GM12878 (cell line): ENCODE measurements around the gene CATSPER1. TPM values are rescaled to one million over a fixed set of nuclear protein-coding genes. Genes with fewer than 3 reads are reported as not detected.

ENCODE experiments used
- CBFB ChIP-seq: IDR thresholded peaks from 2 replicates; pipeline ENCODE4 v1.6.1; 2016; ENCODE audit warnings: antibody characterized with exemption, low read depth
- E2F4 ChIP-seq: IDR thresholded peaks from 2 replicates; pipeline ENCODE4 v1.6.1; 2012; ENCODE audit warnings: low read depth, low read length, improper control_type of control experiment
- MTA3 ChIP-seq: IDR thresholded peaks from 2 replicates; pipeline ENCODE4 v1.6.1; 2012; ENCODE audit warnings: low read length, inconsistent platforms, borderline replicate concordance
- NFYA ChIP-seq: IDR thresholded peaks from 2 replicates; pipeline ENCODE4 v1.6.1; 2011; ENCODE audit warnings: low read depth, mild to moderate bottlenecking, low read length, improper control_type of control experiment, borderline replicate concordance
- PAX5 ChIP-seq: IDR thresholded peaks from 2 replicates; pipeline ENCODE4 v1.6.1; 2011; ENCODE audit warnings: low read depth, low read length, borderline replicate concordance
- PRDM15 ChIP-seq: fragments of 450-650 bp; formaldehyde crosslinking; IDR thresholded peaks from 2 replicates; pipeline ENCODE4 v1.4.0; 2020; ENCODE audit warnings: mild to moderate bottlenecking, moderate library complexity
- SMC3 ChIP-seq: IDR thresholded peaks from 2 replicates; pipeline ENCODE4 v1.6.1; 2011; ENCODE audit warnings: low read length, improper control_type of control experiment, borderline replicate concordance
- SREBF1 ChIP-seq: IDR thresholded peaks from 2 replicates; pipeline ENCODE4 v1.6.1; 2012; ENCODE audit warnings: mild to moderate bottlenecking, low read length
- WRNIP1 ChIP-seq: IDR thresholded peaks from 2 replicates; pipeline ENCODE4 v1.6.1; 2011; ENCODE audit warnings: low read depth, low read length, improper control_type of control experiment, borderline replicate concordance
- ZNF384 ChIP-seq: IDR thresholded peaks from 2 replicates; pipeline ENCODE4 v1.6.1; 2012; ENCODE audit warnings: low read depth, mild to moderate bottlenecking, low read length, improper control_type of control experiment, borderline replicate concordance
- polyA plus RNA-seq, 11 experiments: library from polyadenylated mRNA; depleted of rRNA in 4 of 11; unstranded in 6 of 11; stranded (reverse) in 5 of 11; fragments of >200 nt; fragmentation: Nextera tagmentation in 4 of 11; fragmentation: Illumina TruSeq in 1 of 11; extraction: Ambion mirVana in 4 of 11; extraction: Trizol in 1 of 11; gene quantifications; 1 replicate in 1 of 11; 2 replicates in 10 of 11; pipeline versions ENCODE4 v1.2.1 to v1.2.3, GENCODE V29; 2011 to 2016; ENCODE audit warnings: inconsistent platforms in 2 of 11, missing spikeins in 2 of 11, low read depth in 1 of 11
- total RNA-seq, 4 experiments: library from RNA; depleted of rRNA in 3 of 4; stranded (reverse); fragments of >200 nt in 3 of 4; fragmentation: Illumina TruSeq in 1 of 4; extraction: Trizol in 1 of 4; gene quantifications; 2 replicates each; pipeline versions ENCODE4 v1.2.1 to v1.2.3, GENCODE V29; 2013 to 2021

Gene CATSPER1
- total and polyA plus RNA-seq, 10 of the 15 experiments (the other 5 are each of a cell fraction or from before 2014, with no cell fraction given), result 0.02 to 0.05 TPM; not detected in 8

GRCh38 chr11:65975771-65976170 is 50.5 kb downstream of the CATSPER1 start (continued):
- no peak for TF ChIP-seq PRDM15 (CRISPR knock-in tag)
- TF ChIP-seq NFYA, result no peak
- TF ChIP-seq CBFB, result no peak
- TF ChIP-seq MTA3, result no peak
- no peak for TF ChIP-seq ZNF384
- no peak for TF ChIP-seq PAX5
- no peak for TF ChIP-seq SMC3
- TF ChIP-seq SREBF1, result no peak
- TF ChIP-seq WRNIP1, result no peak
- no peak for TF ChIP-seq E2F4
